ENCODE data around the gene HAPSTR1.

HAPSTR1 gene

DNA sequence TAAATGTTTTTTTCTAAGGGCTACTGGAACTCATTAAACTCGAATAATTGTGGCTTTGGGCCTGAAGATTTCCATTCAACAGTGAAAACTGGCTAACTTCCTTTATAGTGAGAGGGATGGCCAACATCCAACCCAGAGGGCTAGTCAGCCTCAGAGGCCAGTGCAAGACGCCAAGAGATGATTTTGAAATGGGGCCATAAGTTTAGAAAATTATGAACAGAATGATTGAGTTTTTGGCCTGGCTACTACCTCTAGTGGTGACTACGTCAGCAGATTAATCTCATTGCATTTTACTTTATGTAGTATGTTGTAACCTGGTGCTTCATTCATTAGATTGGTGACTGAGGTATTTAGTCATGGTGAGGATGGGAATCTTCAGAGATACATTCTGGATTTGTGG lies 28.4 kb downstream of the HAPSTR1 start:
- Histone ChIP-seq H3K27me3 (ENCODE audit: control insufficient read depth, insufficient read depth, low read length, poor library complexity, severe bottlenecking) (no peaks in the 10 kb centered on the region), H3K4me3 (ENCODE audit: insufficient read depth, low read depth, low read length) (no peak overlapping the region), H3K9me3 (ENCODE audit: control insufficient read depth, low read length) (no peaks in the 10 kb centered on the region), H3K36me3 (ENCODE audit: control insufficient read depth, insufficient read depth, low read length) (peaks cover 11% of the 10 kb centered on the region), H3K27ac (ENCODE audit: insufficient read depth, low read depth, low read length, poor library complexity, severe bottlenecking) (no peak overlapping the region), H3K4me1 (ENCODE audit: control insufficient read depth, insufficient read depth, low read length) (no peaks in the 10 kb centered on the region)
- 95 to 99% methylated on average over 3 of the region's 3 CpGs for WGBS, 2 experiments

DNA sequence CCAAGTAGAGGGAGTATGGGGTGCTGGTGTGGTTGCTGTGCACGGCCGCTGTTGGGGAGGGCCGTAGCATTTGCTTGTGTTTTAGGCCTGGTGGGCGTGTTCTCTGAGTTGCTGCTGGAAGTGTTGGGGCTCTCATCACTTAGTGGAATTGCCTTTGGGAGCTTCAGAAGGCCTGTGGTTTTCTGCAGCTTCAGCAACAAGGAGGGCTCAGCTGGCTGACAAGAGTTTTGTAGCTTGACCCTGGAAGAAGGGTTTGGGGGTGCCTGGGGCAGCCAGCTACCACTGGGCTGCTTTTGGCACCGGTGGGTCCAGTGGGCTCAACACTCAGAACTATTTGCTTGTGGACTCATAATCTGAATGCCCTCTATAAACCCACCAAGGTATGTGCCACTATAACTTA lies 30.9 kb downstream of the HAPSTR1 start:
- Histone ChIP-seq H3K36me3 (ENCODE audit: control insufficient read depth, insufficient read depth, low read length) (peaks cover under 1% of the 10 kb centered on the region), H3K4me3 (ENCODE audit: insufficient read depth, low read depth, low read length) (no peak overlapping the region), H3K9me3 (ENCODE audit: control insufficient read depth, low read length) (no peaks in the 10 kb centered on the region), H3K4me1 (ENCODE audit: control insufficient read depth, insufficient read depth, low read length) (no peaks in the 10 kb centered on the region), H3K27me3 (ENCODE audit: control insufficient read depth, insufficient read depth, low read length, poor library complexity, severe bottlenecking) (no peaks in the 10 kb centered on the region), H3K27ac (ENCODE audit: insufficient read depth, low read depth, low read length, poor library complexity, severe bottlenecking) (no peak overlapping the region)
- WGBS, 2 experiments: 92% methylated on average over 5 of the region's 5 CpGs

DNA sequence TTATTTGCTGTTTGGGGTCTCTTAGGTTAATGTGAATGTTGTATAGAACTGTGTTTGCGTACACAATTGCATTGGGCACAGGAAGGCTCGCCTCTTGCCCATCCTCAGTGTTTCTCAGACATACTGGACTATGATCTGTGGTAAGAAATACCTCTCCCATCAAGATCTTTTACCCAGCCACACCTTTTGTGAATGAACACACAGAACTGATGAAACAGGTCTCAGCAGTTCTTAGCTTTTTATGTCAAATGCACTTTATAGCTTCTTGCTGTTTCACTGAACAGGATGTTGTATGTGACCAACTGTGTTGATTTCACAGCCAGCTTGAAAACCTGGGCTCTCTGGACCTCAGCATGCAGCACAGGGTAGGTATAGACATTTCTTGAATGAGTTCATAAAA lies 31.5 kb downstream of the HAPSTR1 start:
- H3K27me3 ChIP-seq (ENCODE audit: control insufficient read depth, insufficient read depth, low read length, poor library complexity, severe bottlenecking): no peaks in the 10 kb centered on the region
- H3K4me3 ChIP-seq (ENCODE audit: insufficient read depth, low read depth, low read length): no peak overlapping the region
- 73 to 75% methylated on average over 2 of the region's 2 CpGs for WGBS, 2 experiments
- no peaks in the 10 kb centered on the region for H3K4me1 ChIP-seq (ENCODE audit: control insufficient read depth, insufficient read depth, low read length)
- H3K9me3 ChIP-seq (ENCODE audit: control insufficient read depth, low read length): no peaks in the 10 kb centered on the region
- no peaks in the 10 kb centered on the region for H3K36me3 ChIP-seq (ENCODE audit: control insufficient read depth, insufficient read depth, low read length)
- no peak overlapping the region for H3K27ac ChIP-seq (ENCODE audit: insufficient read depth, low read depth, low read length, poor library complexity, severe bottlenecking)

DNA sequence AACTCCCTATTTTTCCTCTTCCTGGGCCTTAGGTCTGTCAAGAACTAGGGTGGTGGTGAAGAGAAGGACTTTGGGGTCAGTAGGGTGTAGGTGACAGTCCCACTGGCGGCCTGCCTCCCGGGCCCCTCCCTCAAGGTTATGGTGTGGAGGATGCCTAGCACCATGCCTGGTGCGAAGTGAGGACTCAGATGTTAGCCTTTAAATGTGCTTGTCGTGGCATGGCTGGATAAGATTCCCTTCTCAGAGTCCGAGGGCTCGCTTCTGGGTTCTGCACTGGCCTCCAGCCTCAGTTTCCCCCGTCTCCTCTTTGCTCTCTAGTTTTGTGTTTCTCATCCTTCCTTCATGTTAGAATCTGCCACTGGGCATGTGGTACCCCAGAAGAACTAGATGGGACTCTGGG lies 32.0 kb downstream of the HAPSTR1 start:
- H3K4me1 ChIP-seq (ENCODE audit: control insufficient read depth, insufficient read depth, low read length): no peaks in the 10 kb centered on the region
- H3K4me3 ChIP-seq (ENCODE audit: insufficient read depth, low read depth, low read length): no peak overlapping the region
- no peak overlapping the region for H3K27ac ChIP-seq (ENCODE audit: insufficient read depth, low read depth, low read length, poor library complexity, severe bottlenecking)
- WGBS, 2 experiments: 94 to 95% methylated on average over 7 of the region's 7 CpGs
- no peaks in the 10 kb centered on the region for H3K36me3 ChIP-seq (ENCODE audit: control insufficient read depth, insufficient read depth, low read length)
- no peaks in the 10 kb centered on the region for H3K27me3 ChIP-seq (ENCODE audit: control insufficient read depth, insufficient read depth, low read length, poor library complexity, severe bottlenecking)
- H3K9me3 ChIP-seq (ENCODE audit: control insufficient read depth, low read length): no peaks in the 10 kb centered on the region

DNA sequence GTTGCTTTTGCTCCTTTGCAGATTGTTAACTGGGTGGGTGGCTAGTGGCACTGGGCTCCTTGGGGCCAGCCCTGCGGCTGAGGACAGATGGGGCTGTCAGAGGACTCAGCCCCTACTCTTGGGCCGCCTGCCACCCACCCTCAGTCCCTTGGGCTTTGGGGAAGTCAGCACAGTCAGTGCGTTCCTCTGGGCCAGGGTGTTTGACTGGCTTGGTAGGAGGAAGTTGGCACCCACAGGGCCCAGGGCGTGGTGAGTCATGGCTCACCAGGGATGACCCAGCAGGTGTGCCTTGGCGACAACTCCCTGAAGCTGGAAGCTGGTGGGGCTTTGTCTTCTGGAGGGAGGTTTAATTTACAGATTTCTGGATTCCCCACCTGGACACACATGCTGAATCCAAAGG lies 32.4 kb downstream of the HAPSTR1 start:
- 92 to 98% methylated on average over 5 of the region's 5 CpGs for WGBS, 2 experiments
- no peaks in the 10 kb centered on the region for H3K4me1 ChIP-seq (ENCODE audit: control insufficient read depth, insufficient read depth, low read length)
- no peak overlapping the region for H3K27ac ChIP-seq (ENCODE audit: insufficient read depth, low read depth, low read length, poor library complexity, severe bottlenecking)
- H3K4me3 ChIP-seq (ENCODE audit: insufficient read depth, low read depth, low read length): no peak overlapping the region
- no peaks in the 10 kb centered on the region for H3K27me3 ChIP-seq (ENCODE audit: control insufficient read depth, insufficient read depth, low read length, poor library complexity, severe bottlenecking)
- no peaks in the 10 kb centered on the region for H3K36me3 ChIP-seq (ENCODE audit: control insufficient read depth, insufficient read depth, low read length)
- no peaks in the 10 kb centered on the region for H3K9me3 ChIP-seq (ENCODE audit: control insufficient read depth, low read length)

DNA sequence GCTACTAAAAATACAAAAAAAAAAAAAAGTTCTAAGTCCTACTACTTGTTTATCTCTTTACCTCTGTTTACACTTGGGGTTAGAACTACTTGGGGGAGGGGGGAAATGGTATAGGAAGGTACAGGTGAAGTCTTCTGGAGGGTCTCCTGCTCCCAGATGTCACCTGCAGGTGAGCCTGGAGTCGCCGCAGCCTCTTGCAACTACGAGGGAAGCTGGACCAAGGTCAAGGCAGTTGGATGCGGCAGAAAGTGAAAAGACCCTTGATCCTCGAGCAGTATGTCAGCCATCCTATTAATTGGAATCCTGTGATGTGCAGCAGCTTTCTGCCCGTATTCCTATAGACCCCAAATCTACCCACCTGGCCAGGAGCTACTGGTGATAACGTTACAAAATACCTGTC lies 33.0 kb downstream of the HAPSTR1 start:
- Histone ChIP-seq H3K36me3 (ENCODE audit: control insufficient read depth, insufficient read depth, low read length) (no peaks in the 10 kb centered on the region), H3K27ac (ENCODE audit: insufficient read depth, low read depth, low read length, poor library complexity, severe bottlenecking) (no peak overlapping the region), H3K4me1 (ENCODE audit: control insufficient read depth, insufficient read depth, low read length) (no peaks in the 10 kb centered on the region), H3K9me3 (ENCODE audit: control insufficient read depth, low read length) (no peaks in the 10 kb centered on the region), H3K27me3 (ENCODE audit: control insufficient read depth, insufficient read depth, low read length, poor library complexity, severe bottlenecking) (no peaks in the 10 kb centered on the region), H3K4me3 (ENCODE audit: insufficient read depth, low read depth, low read length) (no peak overlapping the region)
- 93 to 96% methylated on average over 7 of the region's 7 CpGs for WGBS, 2 experiments

DNA sequence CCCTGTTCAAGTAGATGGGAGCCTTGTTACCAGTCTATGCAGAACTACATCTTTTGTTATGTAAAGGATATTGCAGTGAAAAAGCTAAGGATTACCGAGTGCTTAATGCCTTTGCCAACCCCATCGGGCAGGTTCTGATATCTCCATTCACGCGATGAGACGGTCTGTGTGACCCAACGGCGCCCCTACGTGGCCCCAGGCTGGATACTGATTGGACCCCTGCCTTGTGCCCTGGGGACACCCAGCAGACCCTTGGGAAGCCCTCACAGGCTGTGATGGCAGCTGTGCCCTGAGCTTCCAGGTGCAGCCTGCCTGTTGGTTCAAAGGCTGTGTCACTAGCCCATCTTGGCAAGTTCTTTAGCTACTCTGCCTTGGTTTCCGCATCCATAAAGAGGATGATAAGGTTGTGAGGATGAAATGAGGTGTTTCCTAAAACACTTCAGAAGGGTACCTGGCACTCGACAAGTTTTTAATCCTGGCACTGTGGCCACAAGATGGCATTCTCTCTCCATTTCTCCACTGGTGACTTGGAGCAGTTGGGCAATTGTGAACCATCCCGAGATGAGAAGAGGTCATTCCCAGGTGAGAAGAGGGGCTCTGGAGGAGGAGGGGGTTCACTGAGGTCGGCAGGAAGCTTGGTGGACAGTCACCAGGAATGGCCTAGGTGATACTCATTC lies 33.6 kb downstream of the HAPSTR1 start:
- H3K4me3 ChIP-seq (ENCODE audit: insufficient read depth, low read depth, low read length): no peak overlapping the region
- H3K27ac ChIP-seq (ENCODE audit: insufficient read depth, low read depth, low read length, poor library complexity, severe bottlenecking): no peak overlapping the region
- H3K27me3 ChIP-seq (ENCODE audit: control insufficient read depth, insufficient read depth, low read length, poor library complexity, severe bottlenecking): no peaks in the 10 kb centered on the region
- H3K36me3 ChIP-seq (ENCODE audit: control insufficient read depth, insufficient read depth, low read length): no peaks in the 10 kb centered on the region
- H3K9me3 ChIP-seq (ENCODE audit: control insufficient read depth, low read length): no peaks in the 10 kb centered on the region
- no peaks in the 10 kb centered on the region for H3K4me1 ChIP-seq (ENCODE audit: control insufficient read depth, insufficient read depth, low read length)
- WGBS, 2 experiments: 77 to 82% methylated on average over 12 of the region's 12 CpGs

DNA sequence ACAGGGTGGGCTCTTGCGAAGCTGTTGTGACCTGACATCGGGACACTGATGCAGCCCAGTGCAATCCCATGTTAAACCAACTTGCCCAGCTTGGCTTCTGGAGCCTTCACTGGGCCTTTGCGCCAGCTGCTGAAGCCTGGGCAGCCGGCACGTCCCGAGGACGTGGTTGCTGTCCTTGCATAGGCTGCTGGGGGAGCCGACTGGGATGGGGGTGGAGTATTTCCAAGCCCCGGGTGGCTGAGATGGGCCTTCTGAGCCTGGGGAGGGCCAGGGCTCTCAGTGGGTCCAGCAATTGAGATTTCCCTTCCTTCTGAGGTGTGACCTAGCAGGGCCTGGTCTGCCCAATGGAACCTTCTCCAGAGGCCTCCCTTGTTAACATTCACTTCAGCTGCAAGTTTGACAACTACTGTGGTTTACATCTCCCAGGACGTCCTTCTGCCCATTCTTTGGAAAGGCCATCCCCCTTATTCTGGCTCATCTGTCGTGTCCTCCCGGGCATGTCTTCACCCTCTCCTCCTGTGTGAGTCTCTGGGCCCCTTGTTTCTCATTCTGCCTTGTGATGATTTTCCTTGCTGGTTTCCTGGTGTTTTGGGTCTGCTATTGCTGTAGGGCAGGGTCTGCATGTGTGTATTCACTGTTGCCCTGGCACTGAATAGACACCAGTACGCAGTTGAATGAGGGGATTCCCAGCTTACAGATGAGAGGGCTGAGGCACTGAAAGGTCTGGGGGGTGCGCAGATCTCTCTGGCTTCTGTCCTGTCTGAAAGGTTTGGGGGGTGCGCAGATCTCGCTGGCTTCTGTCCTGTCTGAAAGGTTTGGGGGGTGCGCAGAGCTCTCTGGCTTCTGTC lies 34.4 kb downstream of the HAPSTR1 start:
- Histone ChIP-seq H3K4me1 (ENCODE audit: control insufficient read depth, insufficient read depth, low read length) (no peaks in the 10 kb centered on the region), H3K36me3 (ENCODE audit: control insufficient read depth, insufficient read depth, low read length) (no peaks in the 10 kb centered on the region), H3K4me3 (ENCODE audit: insufficient read depth, low read depth, low read length) (no peak overlapping the region), H3K9me3 (ENCODE audit: control insufficient read depth, low read length) (no peaks in the 10 kb centered on the region), H3K27me3 (ENCODE audit: control insufficient read depth, insufficient read depth, low read length, poor library complexity, severe bottlenecking) (no peaks in the 10 kb centered on the region), H3K27ac (ENCODE audit: insufficient read depth, low read depth, low read length, poor library complexity, severe bottlenecking) (no peak overlapping the region)
- WGBS, 2 experiments: 92 to 93% methylated on average over 17 of the region's 17 CpGs

DNA sequence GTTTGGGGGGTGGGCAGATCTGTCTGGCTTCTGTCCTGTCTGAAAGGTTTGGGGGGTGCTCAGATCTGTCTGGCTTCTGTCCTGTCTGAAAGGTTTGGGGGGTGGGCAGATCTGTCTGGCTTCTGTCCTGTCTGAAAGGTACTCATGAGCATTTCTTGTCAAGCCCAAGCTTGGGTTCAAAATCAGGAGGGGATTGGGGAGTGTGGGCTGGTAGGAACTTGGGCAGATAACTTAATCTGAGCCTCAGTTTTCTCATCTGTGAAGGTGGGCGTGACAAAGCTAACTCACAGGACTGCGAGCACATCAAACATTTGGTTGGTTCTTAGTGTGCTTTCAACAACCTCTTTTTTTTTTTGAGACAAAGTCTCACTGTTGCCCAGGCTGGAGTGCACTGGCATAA lies 35.2 kb downstream of the HAPSTR1 start:
- no peak overlapping the region for H3K27ac ChIP-seq (ENCODE audit: insufficient read depth, low read depth, low read length, poor library complexity, severe bottlenecking)
- 95 to 97% methylated on average over 2 of the region's 2 CpGs for whole genome bisulfite sequencing, 2 experiments
- H3K4me1 ChIP-seq (ENCODE audit: control insufficient read depth, insufficient read depth, low read length): no peaks in the 10 kb centered on the region
- H3K4me3 ChIP-seq (ENCODE audit: insufficient read depth, low read depth, low read length): no peak overlapping the region
- H3K9me3 ChIP-seq (ENCODE audit: control insufficient read depth, low read length): no peaks in the 10 kb centered on the region
- H3K36me3 ChIP-seq (ENCODE audit: control insufficient read depth, insufficient read depth, low read length): no peaks in the 10 kb centered on the region
- H3K27me3 ChIP-seq (ENCODE audit: control insufficient read depth, insufficient read depth, low read length, poor library complexity, severe bottlenecking): no peaks in the 10 kb centered on the region

DNA sequence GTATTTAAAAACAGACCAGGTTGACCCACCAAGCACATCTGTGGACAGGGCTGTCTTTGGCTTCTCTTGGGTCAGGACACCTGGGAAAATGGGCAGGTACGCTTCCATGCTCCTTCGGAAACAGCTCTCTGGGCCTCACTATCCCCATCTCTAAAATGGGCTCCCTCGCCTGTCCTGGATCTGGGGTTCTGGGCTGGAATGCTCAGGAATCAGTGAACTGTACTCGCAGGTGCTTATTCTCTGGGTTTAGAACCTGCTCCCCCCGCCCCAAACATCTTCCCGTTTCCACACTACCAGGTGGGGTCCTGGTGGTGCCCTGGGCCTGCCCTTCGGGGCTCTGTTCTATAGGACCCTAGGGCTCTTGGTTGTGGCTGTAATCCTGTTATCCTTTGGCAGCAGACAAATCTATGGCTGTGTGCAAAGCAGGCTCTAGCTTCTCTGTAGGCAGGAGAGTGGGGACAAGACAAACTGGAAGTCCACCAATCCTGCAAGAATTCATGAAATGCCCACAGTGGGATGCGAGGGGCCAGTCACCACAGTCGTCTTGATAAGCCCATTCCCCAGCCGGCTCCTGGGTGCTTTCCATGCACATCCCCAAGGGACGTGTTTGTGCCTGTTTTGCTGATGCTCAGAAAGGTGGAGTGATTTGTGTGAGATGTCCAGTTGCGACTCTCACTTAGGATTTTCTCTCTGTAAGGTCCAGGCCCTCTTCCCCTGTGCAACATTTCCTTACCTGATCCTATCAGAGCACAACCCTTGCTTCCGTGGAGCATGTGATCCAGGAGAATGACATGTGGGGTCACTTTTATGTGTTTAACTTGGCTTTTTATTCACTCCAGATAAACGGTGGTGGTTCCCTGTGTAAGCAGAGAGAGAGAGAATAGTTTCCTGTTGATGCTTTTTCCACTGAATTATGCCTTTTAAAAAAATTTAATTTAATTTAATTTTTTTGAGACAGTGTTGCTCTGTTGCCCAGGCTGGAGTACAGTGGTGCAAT lies 37.2 kb downstream of the HAPSTR1 start:
- Histone ChIP-seq H3K36me3 (ENCODE audit: control insufficient read depth, insufficient read depth, low read length) (no peaks in the 10 kb centered on the region), H3K27ac (ENCODE audit: insufficient read depth, low read depth, low read length, poor library complexity, severe bottlenecking) (no peak overlapping the region), H3K9me3 (ENCODE audit: control insufficient read depth, low read length) (no peaks in the 10 kb centered on the region), H3K27me3 (ENCODE audit: control insufficient read depth, insufficient read depth, low read length, poor library complexity, severe bottlenecking) (no peaks in the 10 kb centered on the region), H3K4me3 (ENCODE audit: insufficient read depth, low read depth, low read length) (no peak overlapping the region), H3K4me1 (ENCODE audit: control insufficient read depth, insufficient read depth, low read length) (no peaks in the 10 kb centered on the region)
- 92 to 94% methylated on average over 13 to 14 of the region's 14 CpGs for WGBS, 2 experiments
